Subcutaneous preadipocyte (primary cell): ENCODE results near the gene ZNF264. TPM values are rescaled to one million over a fixed set of nuclear protein-coding genes. Genes with fewer than 3 reads are reported as not detected.

ENCODE experiments used
- small RNA-seq: library from RNA; depleted of rRNA; stranded (forward); fragments of <200 nt; gene quantifications from one replicate; pipeline ENCODE3, GENCODE V24; 2012
- total RNA-seq: library from RNA; depleted of rRNA; stranded (reverse); fragments of >200 nt; gene quantifications from 2 replicates; pipeline ENCODE4 v1.2.3, GENCODE V29; 2012

Gene ZNF264
- total RNA-seq: 12.5 and 18.4 TPM in 2 replicates

DNA sequence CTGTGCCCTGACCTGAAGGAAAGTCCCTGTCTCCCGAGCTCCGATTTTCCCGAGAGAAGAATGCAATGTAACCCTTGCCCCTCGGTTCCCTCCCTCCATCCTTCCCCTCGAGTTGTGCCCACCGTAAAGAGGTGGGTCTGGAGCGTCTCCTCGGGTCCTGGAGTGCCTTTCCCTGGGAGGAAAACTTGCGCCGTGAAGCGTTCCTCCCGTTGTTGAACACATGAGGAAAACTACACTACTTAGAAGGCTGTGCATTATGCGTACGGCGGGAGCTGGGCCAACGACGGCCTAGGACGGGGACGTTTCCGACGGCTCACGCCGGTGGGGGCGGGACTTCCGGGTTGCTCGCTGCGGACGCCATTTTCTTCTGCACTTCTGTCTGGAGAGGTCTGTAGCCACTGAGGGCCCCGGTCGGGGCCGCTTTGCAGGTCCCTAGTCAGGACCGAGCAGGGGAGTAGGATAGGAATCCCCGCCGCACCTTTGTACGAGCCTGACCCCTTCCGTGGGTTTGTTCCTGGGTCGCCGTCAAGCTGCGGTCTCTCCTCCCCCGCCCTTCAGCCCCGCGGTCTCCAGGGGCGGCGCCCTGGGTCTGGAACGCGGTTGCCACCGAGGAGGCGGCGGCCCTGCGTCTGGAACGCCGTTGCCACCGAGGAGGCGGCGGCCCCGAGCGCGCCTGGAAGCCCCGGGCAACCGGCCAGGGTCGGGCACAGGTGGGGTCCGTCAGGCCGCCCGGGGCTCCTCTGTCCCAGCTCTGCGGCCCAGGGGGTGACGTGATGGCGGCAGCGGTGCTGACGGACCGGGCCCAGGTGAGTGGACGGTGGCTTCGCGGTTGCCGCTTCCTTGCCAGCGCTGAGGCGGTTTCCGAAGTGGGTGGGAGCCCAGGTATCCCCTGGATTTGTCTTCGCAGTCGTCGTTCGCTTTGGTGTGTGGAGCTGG is at the start of gene ZNF264:
Gene ZNF264 (plus strand): TSS at position 360 of the 936 bp plus-strand sequence. CDS start 414 bp downstream, at position 774.

DNA sequence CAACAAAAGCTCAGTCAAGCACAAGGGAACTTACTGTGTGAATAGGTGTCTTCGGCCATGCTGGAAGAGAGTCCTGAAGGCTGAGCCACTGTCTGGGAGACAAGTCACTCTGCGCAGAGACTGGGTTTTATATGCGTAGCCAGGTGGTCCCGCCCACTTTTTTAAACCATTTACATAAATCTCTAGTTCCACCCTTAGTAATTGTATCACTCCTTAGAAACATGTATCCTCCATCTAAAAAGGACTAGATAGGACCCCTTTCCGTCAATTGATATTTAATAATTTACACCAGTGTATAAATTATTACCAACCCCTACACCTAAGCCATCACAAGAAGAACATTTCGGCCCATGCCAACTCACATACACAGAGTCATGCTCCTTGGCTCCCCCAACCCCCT is 23.9 kb upstream of the ZNF264 start, which contains the start of gene DUXA:
Gene DUXA (minus strand): TSS at position 101 of the 400 bp plus-strand sequence. CDS start 42 bp downstream, at position 59.

DNA sequence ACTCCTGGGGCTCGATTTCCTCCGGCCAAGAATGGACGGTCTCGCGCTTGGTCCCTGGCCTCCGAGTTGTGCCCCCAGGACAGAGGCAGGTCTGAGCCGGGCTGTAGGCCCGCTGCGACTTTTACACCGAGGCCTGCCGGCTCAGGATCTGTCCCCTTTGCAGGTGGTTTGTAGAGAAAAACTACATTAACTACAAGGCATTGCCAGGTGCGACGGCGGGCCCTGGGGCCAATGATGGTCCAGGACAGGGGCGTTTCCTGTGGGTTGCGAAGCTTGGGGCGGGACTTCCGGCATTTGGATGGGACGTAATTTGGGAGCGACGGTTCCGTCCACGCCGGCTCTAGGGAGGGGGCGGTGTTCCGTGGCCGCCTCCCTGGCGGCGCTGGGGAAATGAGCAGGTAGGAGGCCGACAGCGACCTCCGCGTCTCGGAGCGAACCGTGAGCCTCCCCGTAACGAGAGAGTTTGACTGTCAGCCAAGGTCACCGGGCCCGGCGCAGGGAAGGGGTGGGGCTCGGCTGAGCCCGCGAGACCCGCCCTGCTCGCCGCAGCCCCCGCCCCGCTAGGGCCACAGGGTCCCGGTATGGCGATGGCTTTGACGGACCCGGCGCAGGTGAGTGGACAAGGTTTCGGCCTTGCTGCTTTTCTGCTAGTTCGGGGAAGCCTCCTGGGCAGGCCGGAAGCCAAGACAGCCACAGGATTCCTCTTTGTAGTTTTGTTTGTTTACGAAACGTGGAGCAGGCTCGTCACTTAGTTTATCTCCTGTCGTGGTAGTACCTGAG is 49.2 kb downstream of the ZNF264 start, which contains the start of gene ZNF805:
Gene ZNF805 (plus strand): TSS at position 322 of the 780 bp plus-strand sequence. CDS start 260 bp downstream, at position 582.

Small RNAs within 50 kb of the gene (small RNA-seq; reads per million reads assigned to genes)
- not detected for gene AC025588.3

Other genes starting within 250 kb of the ZNF264 start
- not detected in 2 replicates for gene USP29, start 71.5 kb upstream of the ZNF264 start, total RNA-seq
- not detected in 2 replicates for gene ZIM3, start 46.3 kb upstream of the ZNF264 start, total RNA-seq
- gene DUXA, start 24.0 kb upstream of the ZNF264 start, total RNA-seq: not detected in 2 replicates
- 0.39 and 0.73 TPM in 2 replicates for gene AURKC, start 39.5 kb downstream of the ZNF264 start, total RNA-seq
- gene ZNF805, start 49.1 kb downstream of the ZNF264 start, total RNA-seq: 16.2 and 17.4 TPM in 2 replicates
- gene ZNF460, start 89.0 kb downstream of the ZNF264 start, total RNA-seq: 44.2 and 54.4 TPM in 2 replicates
- gene ZNF543, start 129.0 kb downstream of the ZNF264 start, total RNA-seq: 5.9 and 7.0 TPM in 2 replicates
- gene ZNF304, start 159.8 kb downstream of the ZNF264 start, total RNA-seq: 6.2 and 6.5 TPM in 2 replicates
- 4.5 and 7.3 TPM in 2 replicates for gene TRAPPC2B, start 172.1 kb downstream of the ZNF264 start, total RNA-seq
- 0.73 and 1.8 TPM in 2 replicates for gene ZNF547, start 172.1 kb downstream of the ZNF264 start, total RNA-seq
- 10.9 and 11.0 TPM in 2 replicates for gene ZNF548, start 198.4 kb downstream of the ZNF264 start, total RNA-seq
- gene ZNF17, start 219.7 kb downstream of the ZNF264 start, total RNA-seq: 7.3 and 8.8 TPM in 2 replicates
- gene ZNF749, start 243.8 kb downstream of the ZNF264 start, total RNA-seq: 5.9 and 10.9 TPM in 2 replicates